PC-9 (cell line): ENCODE data around the gene UNC50. TPM values are rescaled to one million over a fixed set of nuclear protein-coding genes. Genes with fewer than 3 reads are reported as not detected.

Source experiments
- BruUV-seq: library from RNA; stranded (reverse); fragments of 400-500 nt; replicated peaks from 2 replicates; lab custom pipeline; 2021; lab: Mats Ljungman, UMichigan
- CTCF ChIA-PET: fragments of 300-600 bp; sonication (Branson Sonifier 250); formaldehyde crosslinking; loops from one replicate; lab custom pipeline; 2022; ENCODE audit warnings: antibody characterized with exemption; lab: Charles Lee
- POLR2A ChIA-PET: fragments of 300-600 bp; sonication (Branson Sonifier 250); formaldehyde crosslinking; loops from one replicate; lab custom pipeline; 2022; ENCODE audit warnings: antibody characterized with exemption; ENCODE audit not compliant: unreplicated experiment; lab: Charles Lee
- DNase-seq, 2 experiments: peaks; one replicate each; pipeline versions ENCODE4 v3.0.0 to v3.0.0-alpha.2; 2015 to 2022; ENCODE audit warnings: mixed read lengths in 1 of 2
- H2AFZ ChIP-seq: fragments of 200-600 bp; sonication (generic); 2 replicates; pipeline ENCODE4 v1.8.1; 2017; ENCODE audit warnings: antibody characterized with exemption
- H3F3A ChIP-seq: fragments of 200-600 bp; sonication (generic); 2 replicates; pipeline ENCODE4 v1.8.1; 2017; ENCODE audit warnings: antibody characterized with exemption, mild to moderate bottlenecking, low read depth; ENCODE audit not compliant: insufficient read depth
- H3K27ac ChIP-seq: fragments of 200-600 bp; sonication (generic); 2 replicates; pipeline ENCODE4 v1.6.1; 2016; ENCODE audit warnings: mixed run types
- H3K27me3 ChIP-seq: fragments of 200-600 bp; sonication (generic); 2 replicates; pipeline ENCODE4 v1.6.1; 2016; ENCODE audit warnings: low read depth, mixed run types; ENCODE audit not compliant: insufficient read depth
- H3K36me3 ChIP-seq: fragments of 200-600 bp; sonication (generic); 2 replicates; pipeline ENCODE4 v1.6.1; 2016; ENCODE audit warnings: low read depth, mixed run types
- H3K4me1 ChIP-seq: fragments of 200-600 bp; sonication (generic); replicated peaks from 2 replicates; pipeline ENCODE4 v1.6.1; 2016; ENCODE audit warnings: mixed run types; ENCODE audit not compliant: insufficient read depth
- H3K4me2 ChIP-seq: fragments of 200-600 bp; sonication (generic); 2 replicates; pipeline ENCODE4 v1.6.1; 2017; ENCODE audit warnings: mixed run types
- H3K4me3 ChIP-seq: fragments of 200-600 bp; sonication (generic); 2 replicates; pipeline ENCODE4 v1.6.1; 2016; ENCODE audit warnings: mixed run types
- H3K79me2 ChIP-seq: fragments of 200-600 bp; sonication (generic); 2 replicates; pipeline ENCODE4 v1.6.1; 2017; ENCODE audit warnings: low read depth, mixed run types
- H3K9me2 ChIP-seq: fragments of 200-600 bp; sonication (generic); 2 replicates; pipeline ENCODE4 v1.8.1; 2017; ENCODE audit warnings: mild to moderate bottlenecking; ENCODE audit not compliant: insufficient read depth
- H3K9me3 ChIP-seq: fragments of 200-600 bp; sonication (generic); 2 replicates; pipeline ENCODE4 v1.8.1; 2016; ENCODE audit warnings: low read depth; ENCODE audit not compliant: insufficient read depth
- H4K20me1 ChIP-seq: fragments of 200-600 bp; sonication (generic); 2 replicates; pipeline ENCODE4 v1.8.1; 2017; ENCODE audit not compliant: insufficient read depth
- CTCF ChIP-seq: fragments of 200-600 bp; sonication (generic); conservative IDR thresholded peaks from 2 replicates; pipeline ENCODE4 v1.6.1; 2017; ENCODE audit warnings: mixed run types, antibody characterized with exemption, mild to moderate bottlenecking, moderate library complexity
- EZH2 ChIP-seq: fragments of 200-600 bp; sonication (generic); IDR thresholded peaks from 2 replicates; pipeline ENCODE4 v1.8.0; 2017; ENCODE audit warnings: antibody characterized with exemption, low read depth
- intact Hi-C: fragments of 100-400 bp; cut with micrococcal nuclease; formaldehyde crosslinking; loops from one replicate; pipeline ENCODE4 v1.10.0; 2022; ENCODE audit not compliant: unreplicated experiment
- total RNA-seq: library from RNA; stranded (reverse); gene quantifications from 2 replicates; pipeline ENCODE4 v1.2.3, GENCODE V29; 2021

The UNC50 gene
- total RNA-seq, 1 experiment from 2014 or later: 46.0 TPM

DNA sequence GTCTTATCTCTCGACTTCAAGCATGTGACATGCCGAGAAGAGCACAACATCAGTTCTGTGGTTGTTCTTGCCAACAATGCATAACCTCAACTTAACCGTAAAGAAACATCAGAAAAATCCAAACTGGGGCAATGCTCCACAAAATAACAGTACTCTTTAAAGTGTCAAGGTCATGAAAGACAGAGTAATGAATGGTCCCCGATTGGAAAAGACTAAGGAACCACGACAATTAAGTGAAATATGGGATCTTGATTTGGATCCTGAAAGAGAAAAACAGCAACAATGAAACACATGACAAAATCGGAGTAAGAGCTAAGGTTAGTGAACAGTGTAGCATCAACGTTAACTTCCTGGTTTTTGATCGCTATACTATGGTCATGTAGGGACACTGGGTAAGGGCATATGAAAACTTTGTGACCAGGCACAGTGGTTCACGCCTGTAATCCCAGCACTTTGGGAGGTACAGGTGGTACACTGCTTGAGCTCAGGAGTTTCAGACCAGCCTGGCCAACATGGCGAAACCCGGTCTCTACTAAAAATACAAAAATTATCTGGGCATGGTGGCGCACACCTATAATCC lies 55.2 kb downstream of the UNC50 start:
- Histone ChIP-seq H3K4me2 (no peak overlapping the region), H3F3A (0 out of 2 replicates have a peak, but pooled peaks cover 11% of the 10 kb centered on the region), H3K27ac (peak overlapping the region; percentile 92), H3K36me3 (no peaks in the 10 kb centered on the region), H3K9me2 (no peaks in the 10 kb centered on the region), H3K79me2 (no peaks in the 10 kb centered on the region), H3K9me3 (peaks cover 16% of the 10 kb centered on the region), H3K4me3 (no peak overlapping the region), H4K20me1 (no peaks in the 10 kb centered on the region), H2AFZ (no peak overlapping the region; the same call in 1 of the 2 replicates), H3K27me3 (no peaks in the 10 kb centered on the region), H3K4me1 (peaks cover 19% of the 10 kb centered on the region)
- ChIA-PET CTCF (interaction anchor here (0.6 kb wide), 1 partner anchor 96 kb away, joined by 3 read pairs; no protein-coding TSS in a partner anchor), POLR2A (interaction anchor here (0.7 kb wide), 1 partner anchor 105 kb away, joined by 7 read pairs; no protein-coding TSS in a partner anchor)
- BruUV-seq: no TSS peak
- TF ChIP-seq EZH2 (no peak), CTCF (no peak)
- no peak for DNase-seq
- intact Hi-C loops: loop anchor here (1.0 kb wide), 1 partner anchor 206 kb away; no protein-coding TSS in a partner anchor

GRCh38 chr2:98664323-98664722 lies 55.9 kb downstream of the UNC50 start:
- Histone ChIP-seq H3K27me3 (no peaks in the 10 kb centered on the region), H3K36me3 (no peaks in the 10 kb centered on the region), H3K4me3 (no peak overlapping the region), H3K9me3 (peaks cover 17% of the 10 kb centered on the region), H3K79me2 (no peaks in the 10 kb centered on the region), H4K20me1 (no peaks in the 10 kb centered on the region), H3K9me2 (no peaks in the 10 kb centered on the region), H2AFZ (peak overlapping the region; percentile 40), H3F3A (0 out of 2 replicates have a peak, but pooled peaks cover 11% of the 10 kb centered on the region), H3K4me1 (peaks cover 19% of the 10 kb centered on the region), H3K27ac (peak overlapping the region; percentile 92), H3K4me2 (peak overlapping the region; percentile 36)
- ChIA-PET CTCF (interaction anchor here (0.6 kb wide), 1 partner anchor 95 kb away, joined by 3 read pairs; no protein-coding TSS in a partner anchor), POLR2A (interaction anchor here (0.7 kb wide), 1 partner anchor 104 kb away, joined by 7 read pairs; no protein-coding TSS in a partner anchor)
- no TSS peak for BruUV-seq
- TF ChIP-seq CTCF (no peak), EZH2 (no peak)
- peak; percentile 60 to 89 for DNase-seq
- intact Hi-C loops: loop anchor here (1.0 kb wide), 1 partner anchor 205 kb away; no protein-coding TSS in a partner anchor

GRCh38 chr2:98665677-98666076 lies 57.3 kb downstream of the UNC50 start:
- H3K9me2 ChIP-seq: 0 out of 2 replicates have a peak, but pooled peaks cover 4% of the 10 kb centered on the region
- intact Hi-C loops: no loop called here
- CTCF ChIA-PET: no interaction called here
- H2AFZ ChIP-seq: no peak overlapping the region
- H3K27ac ChIP-seq: peak overlapping the region; percentile 92; the same call in 1 of the 2 replicates
- POLR2A ChIA-PET: no interaction called here
- peaks cover 13% of the 10 kb centered on the region for H3K9me3 ChIP-seq
- 0 out of 2 replicates have a peak, but pooled peaks cover 11% of the 10 kb centered on the region for H3F3A ChIP-seq
- BruUV-seq: no TSS peak
- H3K4me3 ChIP-seq: no peak overlapping the region
- no peak for DNase-seq
- no peak for TF ChIP-seq EZH2
- no peak for TF ChIP-seq CTCF
- no peaks in the 10 kb centered on the region for H4K20me1 ChIP-seq
- no peak overlapping the region for H3K4me2 ChIP-seq
- H3K27me3 ChIP-seq: no peaks in the 10 kb centered on the region
- H3K4me1 ChIP-seq: peaks cover 19% of the 10 kb centered on the region
- no peaks in the 10 kb centered on the region for H3K36me3 ChIP-seq
- no peaks in the 10 kb centered on the region for H3K79me2 ChIP-seq

Other genes with a start within 250 kb of the UNC50 start
- 50.5 and 52.9 TPM in 2 replicates for gene INPP4A, start 163.7 kb upstream of the UNC50 start, total RNA-seq
- 37.5 and 43.6 TPM in 2 replicates for gene COA5, start 77 bp upstream of the UNC50 start, total RNA-seq
- 12.2 and 12.9 TPM in 2 replicates for gene MGAT4A, start 122.5 kb downstream of the UNC50 start, total RNA-seq